ENCODE measurements around the gene CAPN3.

- TF ChIP-seq CTCF (IDR thresholded peaks at IDR 0.05; ENCODE audit: low read depth, low read length) = no peak
- TF ChIP-seq EZH2phosphoT487 (IDR thresholded peaks at IDR 0.05; ENCODE audit: low read depth) = no peak
These were observed 35.0 kb upstream of the CAPN3 start for GRCh38 chr15:42324308-42324707.
